Amniotic stem cell (primary cell): ENCODE data around the gene ELMO1.

Experiments
- DNase-seq: peaks from one replicate; lab custom pipeline; 2025; lab: John Stamatoyannopoulos, UW

Gene ELMO1

DNA sequence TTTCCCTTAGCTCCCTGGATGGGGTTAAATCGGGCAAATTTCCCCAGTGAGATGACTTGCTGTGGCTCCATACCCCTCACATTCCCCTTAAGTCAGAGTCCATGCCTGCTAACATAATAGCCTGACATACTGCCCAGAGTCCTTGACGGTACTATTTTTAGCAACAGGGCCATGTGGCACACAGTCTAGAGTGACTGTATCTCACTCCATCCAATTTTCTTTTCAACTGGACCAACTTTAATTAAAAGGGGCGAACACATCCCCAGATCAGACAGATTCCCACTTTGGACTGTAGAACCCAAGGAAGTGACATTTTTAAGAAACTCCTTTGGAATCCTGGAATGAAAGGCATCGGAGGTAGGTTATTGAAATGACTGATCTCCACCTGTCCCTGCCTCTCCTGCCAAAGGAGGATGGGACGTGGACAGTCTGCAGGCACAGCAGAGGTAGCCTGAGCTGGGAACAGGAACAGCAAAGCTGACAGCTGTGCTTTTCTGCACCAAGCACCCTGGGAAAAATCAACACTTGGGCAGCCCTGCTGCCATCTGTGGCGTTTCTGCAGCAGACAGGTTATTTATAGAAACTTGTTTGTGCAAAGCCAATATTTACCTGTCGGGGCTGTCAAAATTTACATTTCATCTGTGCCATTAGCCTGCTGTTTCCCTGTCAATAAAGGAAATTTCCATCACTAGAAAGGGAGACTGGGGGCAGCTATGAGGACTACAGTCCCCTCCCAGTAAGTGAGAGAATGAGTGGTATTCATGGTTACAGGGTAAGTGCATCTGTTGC, 502.9 kb downstream of the ELMO1 start:
- DNase-seq = no peak

DNA sequence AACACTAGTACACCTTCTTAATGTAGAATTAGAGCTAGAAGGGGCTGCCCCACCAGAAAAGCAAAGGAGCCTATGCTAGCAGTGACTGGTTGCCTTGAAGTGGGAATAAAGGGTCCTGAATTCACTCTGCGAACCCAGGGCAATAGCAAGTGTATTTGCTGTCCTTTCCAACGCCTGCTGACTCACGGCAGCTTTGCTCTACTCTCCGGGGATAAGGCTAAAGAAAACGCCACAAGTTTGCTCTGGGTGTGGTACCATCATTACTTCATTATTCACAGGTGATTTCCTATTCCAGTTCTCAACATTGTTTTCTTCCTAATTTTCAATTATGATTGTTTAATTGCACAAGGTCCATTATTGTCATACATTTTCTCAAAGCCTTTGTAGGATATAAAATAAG, 503.8 kb downstream of the ELMO1 start:
- DNase-seq = no peak

DNA sequence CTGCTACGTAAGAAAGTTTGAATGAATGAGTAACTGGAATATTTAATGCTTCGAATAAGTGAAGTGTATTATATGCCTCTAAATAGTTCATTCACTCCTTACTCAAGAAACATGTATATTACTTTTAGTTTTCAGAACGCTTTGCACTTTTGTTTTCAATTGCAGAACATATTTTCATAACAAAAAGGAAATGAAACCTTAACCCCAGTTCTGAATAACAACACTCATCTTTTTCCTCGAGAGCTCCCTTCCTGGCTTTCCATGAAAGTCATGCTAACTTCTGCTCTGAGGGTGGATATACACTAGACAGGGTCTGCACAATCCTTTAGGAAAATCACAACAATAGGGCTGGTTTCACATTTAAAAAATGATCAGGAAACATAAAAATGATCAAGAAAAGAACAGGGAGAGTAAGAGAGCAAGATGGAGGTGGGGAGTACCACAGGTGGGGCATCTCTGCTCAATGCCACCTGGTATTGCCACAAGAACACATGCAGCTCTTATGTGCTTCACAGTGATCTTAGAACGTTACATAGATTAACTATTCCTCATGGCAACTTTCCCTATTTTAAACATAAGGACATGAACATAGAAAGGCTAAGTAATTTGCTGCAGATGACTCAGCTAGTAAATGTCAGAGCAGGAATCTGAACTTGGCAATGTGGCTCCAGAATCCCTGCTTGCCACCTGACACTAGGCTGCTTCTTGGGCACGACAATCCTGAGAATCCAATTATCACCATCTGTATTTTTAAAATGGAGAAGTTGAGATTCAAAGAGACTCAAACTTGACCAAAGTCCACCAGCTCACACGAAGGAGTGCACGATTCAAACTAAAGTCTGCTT, 504.9 kb downstream of the ELMO1 start:
- DNase-seq = no peak

DNA sequence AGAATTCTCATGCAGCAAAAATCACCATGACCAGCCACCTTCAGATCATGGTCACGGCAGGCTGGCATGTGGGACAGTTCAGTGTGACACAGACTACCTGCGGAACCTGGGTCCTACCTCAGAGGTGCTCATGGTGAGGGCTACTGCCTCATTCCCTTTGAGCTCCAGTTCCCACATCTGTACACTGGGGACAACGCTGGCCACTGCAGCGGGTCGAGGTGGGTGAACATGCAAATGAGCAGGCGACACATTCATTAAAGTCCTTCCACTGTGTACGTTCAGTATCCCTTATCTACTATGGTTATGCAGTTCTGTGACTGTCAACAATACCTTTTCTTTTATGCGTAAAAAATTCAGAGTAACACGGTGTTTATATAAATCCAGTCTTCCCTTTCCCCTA, 505.7 kb downstream of the ELMO1 start:
- DNase-seq = no peak

DNA sequence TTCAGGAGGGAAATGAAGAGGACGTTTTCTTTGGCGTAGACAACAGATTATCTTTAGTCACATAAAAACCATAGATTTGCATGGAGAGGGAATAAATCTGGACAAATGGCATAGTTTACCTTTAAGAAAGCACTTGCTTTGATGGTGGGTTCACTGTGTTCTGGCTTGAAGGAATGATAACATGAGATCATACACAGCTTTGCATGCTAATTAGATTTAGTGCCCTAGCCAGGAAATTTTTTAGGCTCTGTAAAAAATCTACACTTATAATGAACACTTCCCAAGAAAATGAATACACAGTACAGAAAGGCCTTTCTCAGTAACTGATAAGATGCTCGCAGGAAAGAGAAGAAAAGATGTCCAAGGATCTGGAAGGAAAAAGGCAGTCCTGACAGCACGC, 506.1 kb downstream of the ELMO1 start:
- no peak for DNase-seq

DNA sequence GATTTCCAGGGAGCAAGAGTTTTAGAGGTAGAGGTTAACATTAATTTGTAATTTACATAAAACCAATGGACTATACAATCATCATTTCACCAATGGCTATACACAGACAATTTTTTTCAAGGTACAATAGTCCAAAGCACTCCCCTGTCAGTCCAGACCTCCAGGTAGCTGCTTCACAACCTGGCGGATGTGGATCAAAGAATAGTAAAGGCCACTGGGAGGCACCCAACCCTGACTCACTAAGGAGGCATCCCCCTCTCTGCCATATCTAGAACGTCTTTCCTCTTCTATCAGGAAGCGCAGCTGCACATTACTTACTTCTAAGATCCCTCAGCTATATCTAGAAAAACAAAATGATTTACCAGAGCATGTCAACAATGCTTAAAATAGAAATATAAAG, 506.6 kb downstream of the ELMO1 start:
- no peak for DNase-seq

DNA sequence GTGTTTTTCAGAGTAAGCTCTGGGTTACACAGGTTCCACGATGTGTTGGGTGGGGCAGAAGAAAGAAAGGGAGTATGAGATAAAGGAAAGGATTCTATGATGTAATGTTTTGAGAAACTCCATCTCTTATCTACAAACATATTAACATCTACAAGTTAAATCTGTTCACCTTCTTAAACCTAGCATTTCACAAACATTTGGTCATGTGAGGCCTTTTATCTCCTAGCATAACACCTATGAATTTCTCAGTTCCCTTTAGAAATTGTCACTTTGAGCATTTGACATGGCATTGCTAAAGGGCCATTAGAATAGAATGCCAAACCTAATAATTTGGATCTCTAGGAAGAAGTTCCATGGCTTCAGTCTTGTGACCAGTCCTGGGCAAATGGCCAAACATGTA, 507.3 kb downstream of the ELMO1 start:
- no peak for DNase-seq

DNA sequence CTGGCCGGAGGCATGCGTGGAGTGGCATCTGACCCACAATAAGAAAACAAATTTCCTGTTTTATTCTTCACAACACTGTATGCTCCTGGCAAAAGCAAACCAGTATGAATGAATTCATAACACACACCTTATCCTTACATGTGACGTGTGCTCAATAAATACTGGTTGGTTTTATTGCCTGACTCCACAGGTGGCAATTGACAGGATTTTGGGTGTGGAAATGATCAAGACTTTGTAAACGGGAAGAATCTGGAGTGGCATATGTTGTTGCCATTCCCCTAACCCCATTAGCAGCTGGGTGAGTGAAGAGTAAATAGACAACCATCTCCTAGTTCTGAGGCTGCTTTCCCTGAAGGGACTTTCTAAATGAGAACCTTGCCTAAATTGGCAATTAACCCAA, 508.8 kb downstream of the ELMO1 start:
- DNase-seq = no peak

DNA sequence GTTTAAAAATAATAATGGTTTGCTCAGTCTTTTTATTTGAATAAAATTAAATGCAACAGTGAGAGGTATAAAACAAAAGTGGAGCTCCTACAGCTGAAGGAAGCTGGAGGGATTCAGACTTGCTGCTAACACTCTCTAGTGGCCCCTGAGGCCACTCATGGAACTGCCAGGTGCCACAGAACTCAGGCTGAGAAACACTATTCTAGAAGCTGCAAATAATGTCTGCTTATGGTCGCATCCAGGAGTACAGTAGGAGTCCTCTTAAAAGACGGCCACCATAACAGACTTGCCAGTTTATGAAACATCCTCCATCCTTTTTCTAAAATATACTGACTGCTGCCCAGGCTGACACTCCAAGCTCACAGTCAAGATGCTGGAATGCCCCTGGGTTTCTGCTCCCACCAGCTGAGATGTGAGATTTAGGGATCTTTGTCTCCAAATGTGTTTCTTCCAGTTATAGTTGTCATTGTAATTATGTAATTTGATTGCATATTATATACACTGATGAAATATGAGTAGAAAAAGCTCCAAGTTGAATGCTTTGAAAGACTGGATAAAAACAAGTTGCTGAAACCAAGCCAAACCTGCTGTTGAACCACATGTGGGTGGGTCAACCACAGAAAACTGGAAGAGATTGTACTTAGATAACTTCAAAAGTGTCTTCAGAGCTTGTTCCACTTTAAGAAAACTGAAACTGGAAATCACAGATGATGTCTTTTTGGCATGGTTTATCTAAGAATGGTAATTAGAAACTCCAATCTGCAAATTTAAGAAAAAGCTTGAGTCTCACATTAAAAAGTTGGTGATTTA, 510.7 kb downstream of the ELMO1 start:
- DNase-seq = no peak

DNA sequence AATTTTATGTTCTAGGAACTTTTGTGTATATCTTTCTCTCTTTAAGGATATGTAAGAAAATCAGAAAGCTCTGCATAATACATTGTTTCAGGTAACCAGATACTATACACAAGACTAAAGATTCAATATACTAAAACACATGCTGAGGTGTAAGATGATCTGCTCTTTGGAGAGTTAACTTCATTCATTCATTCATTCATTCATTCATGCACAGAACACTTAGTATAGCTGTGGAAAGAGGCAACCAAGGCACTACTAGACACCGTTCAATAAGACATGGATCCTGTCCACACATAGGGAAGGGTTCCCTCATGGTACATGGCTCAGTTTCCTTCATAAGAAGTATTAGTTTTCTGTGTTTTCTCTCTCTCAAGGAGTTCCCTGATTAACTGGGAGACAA, 516.8 kb downstream of the ELMO1 start:
- no peak for DNase-seq

DNA sequence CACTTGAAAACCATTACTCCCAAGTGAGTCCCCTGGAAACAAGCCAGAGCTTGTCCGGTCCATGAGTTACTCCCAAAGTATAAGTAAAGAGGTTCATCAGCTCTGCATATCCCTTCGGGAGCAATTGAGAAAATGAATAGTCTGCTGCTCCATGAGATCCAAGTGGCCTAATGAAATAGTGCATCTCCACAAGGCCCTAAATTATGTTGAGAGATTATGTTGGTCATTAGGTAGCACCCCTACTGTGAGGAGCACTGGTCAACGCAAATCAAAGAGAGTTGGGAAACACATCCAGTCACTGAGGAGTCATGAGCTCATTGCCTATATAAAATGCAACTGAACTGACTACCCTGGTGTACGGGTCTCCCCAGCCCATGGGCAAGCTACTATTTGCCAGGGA, 518.9 kb downstream of the ELMO1 start:
- DNase-seq = no peak

DNA sequence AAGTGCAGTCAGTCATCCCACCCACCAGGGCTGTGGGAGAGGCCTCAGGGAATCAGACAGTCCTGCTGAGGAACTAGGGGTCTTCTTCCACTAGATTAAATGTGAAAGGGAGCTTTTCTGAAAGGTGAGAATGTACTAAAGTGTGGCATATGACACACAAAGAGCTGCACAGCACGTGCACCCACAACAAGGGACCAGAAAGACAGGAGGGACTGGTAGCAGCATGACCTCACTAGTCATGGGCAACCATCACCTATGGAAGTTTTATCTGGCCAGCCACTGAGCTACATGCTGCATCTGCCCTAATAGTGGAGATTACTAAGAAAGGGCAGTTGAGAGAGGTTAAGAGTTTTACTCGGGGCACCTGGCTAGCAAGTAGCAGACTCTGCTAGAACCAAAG, 519.9 kb downstream of the ELMO1 start:
- no peak for DNase-seq

DNA sequence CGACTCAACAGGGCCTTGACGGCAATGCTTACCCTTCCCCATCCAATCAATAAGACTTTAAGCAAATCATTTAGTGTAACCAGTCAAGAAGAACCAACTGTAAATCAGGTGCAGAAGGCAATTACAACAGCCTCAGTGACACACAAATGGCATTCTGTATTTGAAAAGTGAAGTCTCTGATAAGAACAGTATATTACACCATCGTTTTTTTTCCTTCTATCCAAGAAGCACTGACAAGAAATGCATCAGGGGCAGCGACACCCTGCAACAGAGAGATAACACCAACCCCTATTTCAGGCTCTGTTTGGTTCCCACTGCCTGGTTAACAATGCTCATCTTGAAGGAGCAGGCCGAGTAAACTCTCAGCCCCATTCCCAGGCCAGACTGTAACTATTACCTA, 520.4 kb downstream of the ELMO1 start:
- no peak for DNase-seq

DNA sequence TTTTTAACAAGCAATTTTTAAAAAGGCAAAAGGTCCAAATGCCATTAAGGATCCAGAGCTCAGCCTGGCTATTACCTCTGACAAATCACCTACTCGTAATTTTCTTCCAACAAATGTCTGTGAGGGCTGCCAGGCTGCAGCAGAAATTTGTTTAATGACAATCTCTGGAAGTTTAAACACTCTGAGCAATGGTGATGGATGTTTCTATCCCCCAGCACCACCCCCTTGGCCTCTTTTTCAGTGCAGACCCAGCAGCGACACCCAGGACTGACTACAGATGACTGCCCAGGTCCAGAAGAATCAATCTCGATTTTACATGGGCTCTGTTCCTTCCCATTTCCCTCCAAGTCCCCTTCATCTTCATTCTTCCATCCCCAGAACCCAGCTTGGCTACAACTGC, 523.0 kb downstream of the ELMO1 start:
- no peak for DNase-seq

DNA sequence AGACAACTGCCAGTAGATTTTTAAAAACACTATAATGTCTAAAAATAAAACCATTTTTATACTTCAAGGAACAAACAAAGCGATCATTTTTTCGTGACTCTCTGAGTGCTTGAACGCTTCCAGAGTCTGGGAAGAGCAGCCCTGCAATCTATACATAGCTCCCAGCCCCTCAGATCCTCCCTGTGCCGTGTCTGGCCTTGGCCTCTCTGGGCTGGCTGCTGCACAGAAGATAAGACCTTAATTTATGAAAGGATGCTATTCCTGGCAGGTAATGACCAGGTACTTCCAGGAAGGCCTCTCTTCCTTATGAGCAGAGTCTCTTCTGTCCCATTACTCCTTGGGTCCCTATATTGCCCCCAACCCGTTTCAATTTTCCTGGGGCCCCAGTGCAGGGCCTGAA, 523.5 kb downstream of the ELMO1 start:
- DNase-seq = no peak

DNA sequence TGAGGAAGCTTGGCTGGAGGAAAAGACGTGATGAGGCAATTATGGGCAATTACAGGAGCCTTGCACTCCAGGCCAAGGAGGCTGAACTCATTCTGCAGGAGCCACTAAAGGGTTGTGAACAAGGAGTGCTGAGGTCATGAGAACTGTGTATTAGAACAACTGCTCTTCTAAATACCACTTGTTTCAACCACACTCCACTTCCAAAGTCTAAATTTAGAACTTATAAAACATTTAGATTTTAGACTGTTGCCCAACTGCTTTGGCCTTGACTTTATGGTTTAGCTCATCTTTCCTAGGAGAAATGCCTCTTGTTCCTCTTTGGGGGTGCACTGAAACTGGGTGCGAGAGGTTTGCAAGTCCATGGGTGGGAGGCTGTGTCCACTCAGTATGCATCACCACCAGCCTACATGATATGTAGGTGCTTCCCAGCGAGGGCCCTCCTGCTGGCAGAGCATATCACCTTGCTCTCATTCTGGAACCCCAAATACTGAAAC, 524.7 kb downstream of the ELMO1 start:
- DNase-seq = no peak

DNA sequence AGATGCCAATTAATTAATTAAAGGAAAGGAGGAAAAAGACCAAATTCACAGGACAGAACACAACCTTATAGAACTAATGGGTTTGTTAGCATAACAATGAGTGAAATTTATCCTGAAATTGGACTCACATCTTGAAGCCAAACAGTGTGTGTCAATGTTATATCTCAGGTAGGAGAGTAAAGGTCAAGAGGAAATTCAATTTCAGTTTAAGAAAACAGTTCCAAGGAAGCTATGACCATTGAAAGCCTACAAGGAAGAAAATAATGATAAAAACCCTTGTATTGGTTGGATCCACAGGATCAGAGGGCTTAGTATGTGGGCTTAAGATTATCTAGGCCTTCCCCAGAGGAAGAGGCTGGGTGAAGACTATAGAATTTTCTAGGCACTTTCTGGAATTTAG, 525.5 kb downstream of the ELMO1 start:
- no peak for DNase-seq

DNA sequence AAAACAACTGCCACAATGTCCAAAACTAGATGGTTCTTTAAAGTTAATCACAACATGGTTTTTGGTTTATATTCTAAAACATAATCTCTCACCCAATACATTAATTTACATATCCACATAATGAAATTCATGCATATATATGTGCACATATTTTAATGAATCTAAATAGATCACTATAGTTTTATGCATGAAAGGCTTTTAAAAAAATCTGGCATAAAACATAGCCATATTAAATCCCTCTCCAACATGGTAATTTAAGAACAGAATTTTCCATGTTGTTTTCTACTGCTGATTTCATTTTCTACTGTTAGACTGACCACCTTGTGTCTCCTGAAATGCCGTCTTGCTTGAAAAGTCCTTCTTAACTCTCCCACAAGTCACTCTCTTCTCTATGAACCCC, 528.2 kb downstream of the ELMO1 start:
- DNase-seq = no peak

DNA sequence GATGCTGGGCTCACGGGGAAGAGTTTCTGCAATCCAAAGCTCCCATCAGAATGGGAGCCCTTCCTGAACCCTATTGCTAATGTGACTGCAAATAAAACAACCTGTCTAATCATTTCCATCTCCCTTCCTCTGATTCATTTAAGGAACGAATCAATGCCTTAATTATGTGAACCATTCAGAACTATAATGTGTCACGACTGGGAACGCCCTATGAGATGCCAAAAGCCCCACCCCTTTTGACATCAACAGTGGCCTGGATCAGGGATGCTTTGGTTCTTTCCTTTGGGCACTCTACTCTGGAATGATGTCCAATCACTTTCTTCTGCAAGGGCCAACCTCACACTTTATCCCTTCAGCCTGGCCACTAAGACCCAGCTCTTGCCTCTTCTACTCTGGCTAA, 528.9 kb downstream of the ELMO1 start:
- no peak for DNase-seq

DNA sequence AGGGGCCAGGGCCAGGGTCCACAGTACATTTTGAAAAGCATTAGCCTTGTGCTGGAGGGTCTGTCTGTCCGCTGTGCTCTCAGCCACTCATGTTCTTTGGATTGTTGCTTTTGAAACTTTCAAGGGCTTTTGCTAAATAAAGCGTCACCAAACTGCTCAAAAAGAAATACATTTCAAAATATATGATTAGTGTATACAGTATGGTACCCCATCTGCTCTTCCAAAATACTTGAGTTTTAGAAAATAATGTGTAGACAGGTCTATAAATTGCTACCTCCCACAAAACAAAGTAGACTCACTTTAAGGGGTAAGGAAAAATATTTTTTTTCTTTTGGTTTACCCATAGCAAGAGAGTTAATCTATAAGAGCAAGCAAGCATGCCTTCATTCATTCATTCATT, 530.1 kb downstream of the ELMO1 start:
- no peak for DNase-seq

DNA sequence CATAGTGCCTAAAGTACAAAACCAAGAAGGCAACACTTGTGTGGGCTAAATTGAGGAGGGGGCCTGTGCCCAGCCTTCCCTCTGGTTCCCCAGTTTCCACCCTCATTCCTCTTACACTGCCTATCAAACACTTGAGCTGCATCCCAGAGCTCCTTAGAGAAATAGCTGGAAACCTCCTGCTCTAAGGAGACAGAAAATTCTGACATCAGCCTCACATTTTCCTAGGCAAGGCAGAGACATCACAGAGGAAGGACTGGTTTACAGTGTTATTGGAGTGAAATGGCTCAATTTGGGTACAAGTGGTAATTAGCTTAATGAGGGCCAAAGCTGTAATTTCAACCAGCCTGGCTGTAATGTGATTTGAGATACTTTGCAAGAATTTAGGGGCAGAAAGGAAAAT, 532.0 kb downstream of the ELMO1 start:
- DNase-seq = no peak

DNA sequence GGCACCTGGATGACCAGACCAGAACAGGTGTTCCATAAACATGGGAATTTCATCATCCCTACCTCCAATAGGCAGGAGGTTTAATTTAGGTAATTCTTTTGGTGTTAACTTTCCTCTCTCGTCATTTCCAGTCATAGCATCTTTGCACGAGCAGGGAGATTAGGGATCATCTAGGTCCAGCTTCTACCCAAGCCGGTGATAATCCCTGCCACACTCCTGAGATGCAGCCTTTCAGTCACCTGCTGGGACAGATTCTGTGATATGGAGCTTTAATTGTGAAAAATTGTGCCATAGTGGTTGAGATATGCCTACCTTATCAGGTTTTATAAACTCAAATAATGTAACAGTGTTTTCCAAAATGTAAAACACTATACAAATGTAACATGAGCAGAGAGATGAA, 532.5 kb downstream of the ELMO1 start:
- no peak for DNase-seq

DNA sequence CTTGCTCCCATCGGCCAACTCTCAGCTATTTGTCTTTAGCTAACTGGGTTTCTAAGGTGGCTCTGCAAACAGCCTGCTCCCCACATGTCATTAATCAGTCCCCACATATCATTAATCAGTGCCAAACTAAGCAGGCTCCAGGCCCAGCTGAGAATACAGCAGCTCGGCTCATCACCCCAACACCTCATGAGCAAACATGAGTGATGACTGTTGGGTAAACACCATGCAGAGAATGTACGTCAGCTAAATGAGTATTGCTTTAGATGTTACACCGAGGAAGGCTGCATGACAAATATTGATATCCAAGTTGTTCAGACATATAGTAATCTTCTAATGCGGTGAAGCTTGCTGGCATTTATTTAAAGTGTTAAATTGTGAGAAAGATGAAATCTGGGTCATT, 536.9 kb downstream of the ELMO1 start:
- no peak for DNase-seq
